ENCODE results near the gene C16orf95. TPM values are rescaled to one million over a fixed set of nuclear protein-coding genes. Genes with fewer than 3 reads are reported as not detected.

The C16orf95 gene
- total and polyA plus RNA-seq, 12 donors: 0.67 to 9.9 (median 5.3) TPM

DNA sequence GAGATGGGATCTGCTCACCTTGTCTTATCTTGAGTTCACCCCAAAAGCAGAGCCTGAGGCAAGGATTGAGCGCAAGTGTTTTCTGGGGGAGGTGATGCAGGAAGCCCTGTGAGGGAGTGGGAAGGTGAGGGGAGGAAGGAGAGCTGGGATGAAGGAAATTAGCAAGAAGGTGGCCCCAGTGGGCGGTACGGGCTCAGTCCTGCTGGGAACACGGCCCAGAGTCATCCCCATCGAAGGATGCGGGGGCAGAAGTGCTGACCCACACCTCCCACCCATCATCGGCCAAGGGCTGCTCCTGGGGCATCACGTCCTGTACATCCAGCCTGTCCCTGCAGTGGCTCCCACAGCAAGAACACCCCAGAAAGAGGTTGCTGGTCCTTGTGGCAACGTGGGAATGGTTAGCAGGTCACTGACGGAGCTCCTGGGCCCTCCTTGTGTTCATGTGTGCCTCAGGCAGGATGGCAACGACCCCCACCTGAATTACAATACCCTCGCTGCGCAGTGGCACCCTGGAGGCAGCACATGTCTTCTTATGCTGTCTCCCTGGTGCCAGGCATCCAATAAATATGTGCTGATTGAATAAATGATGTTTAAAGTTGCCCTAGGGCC is 18.2 kb downstream of the C16orf95 start:
- DNase-seq: no peak
- intact Hi-C loops (cut with DNase I): no loop called here
- no peaks in the 10 kb centered on the region for H3K36me3 ChIP-seq (replicated peaks in 1 of 2)
- no peak overlapping the region for H3K4me3 ChIP-seq
- no peaks in the 10 kb centered on the region for H3K9me3 ChIP-seq (replicated peaks in 1 of 3)
- no peak overlapping the region for H3K27ac ChIP-seq
- no peaks in the 10 kb centered on the region for H3K4me1 ChIP-seq (replicated peaks in 1 of 2)
- no peaks in the 10 kb centered on the region for H3K27me3 ChIP-seq
- 75 to 91% (median 87%) methylated on average over 7 to 13 of the region's 13 CpGs for whole genome bisulfite sequencing, 4 donors
- TF ChIP-seq, protein P1, sequence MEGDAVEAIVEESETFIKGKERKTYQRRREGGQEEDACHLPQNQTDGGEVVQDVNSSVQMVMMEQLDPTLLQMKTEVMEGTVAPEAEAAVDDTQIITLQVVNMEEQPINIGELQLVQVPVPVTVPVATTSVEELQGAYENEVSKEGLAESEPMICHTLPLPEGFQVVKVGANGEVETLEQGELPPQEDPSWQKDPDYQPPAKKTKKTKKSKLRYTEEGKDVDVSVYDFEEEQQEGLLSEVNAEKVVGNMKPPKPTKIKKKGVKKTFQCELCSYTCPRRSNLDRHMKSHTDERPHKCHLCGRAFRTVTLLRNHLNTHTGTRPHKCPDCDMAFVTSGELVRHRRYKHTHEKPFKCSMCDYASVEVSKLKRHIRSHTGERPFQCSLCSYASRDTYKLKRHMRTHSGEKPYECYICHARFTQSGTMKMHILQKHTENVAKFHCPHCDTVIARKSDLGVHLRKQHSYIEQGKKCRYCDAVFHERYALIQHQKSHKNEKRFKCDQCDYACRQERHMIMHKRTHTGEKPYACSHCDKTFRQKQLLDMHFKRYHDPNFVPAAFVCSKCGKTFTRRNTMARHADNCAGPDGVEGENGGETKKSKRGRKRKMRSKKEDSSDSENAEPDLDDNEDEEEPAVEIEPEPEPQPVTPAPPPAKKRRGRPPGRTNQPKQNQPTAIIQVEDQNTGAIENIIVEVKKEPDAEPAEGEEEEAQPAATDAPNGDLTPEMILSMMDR (IDR thresholded peaks at IDR 0.05): no peak
- no peak for TF ChIP-seq POLR2A (IDR thresholded peaks at IDR 0.05)

DNA sequence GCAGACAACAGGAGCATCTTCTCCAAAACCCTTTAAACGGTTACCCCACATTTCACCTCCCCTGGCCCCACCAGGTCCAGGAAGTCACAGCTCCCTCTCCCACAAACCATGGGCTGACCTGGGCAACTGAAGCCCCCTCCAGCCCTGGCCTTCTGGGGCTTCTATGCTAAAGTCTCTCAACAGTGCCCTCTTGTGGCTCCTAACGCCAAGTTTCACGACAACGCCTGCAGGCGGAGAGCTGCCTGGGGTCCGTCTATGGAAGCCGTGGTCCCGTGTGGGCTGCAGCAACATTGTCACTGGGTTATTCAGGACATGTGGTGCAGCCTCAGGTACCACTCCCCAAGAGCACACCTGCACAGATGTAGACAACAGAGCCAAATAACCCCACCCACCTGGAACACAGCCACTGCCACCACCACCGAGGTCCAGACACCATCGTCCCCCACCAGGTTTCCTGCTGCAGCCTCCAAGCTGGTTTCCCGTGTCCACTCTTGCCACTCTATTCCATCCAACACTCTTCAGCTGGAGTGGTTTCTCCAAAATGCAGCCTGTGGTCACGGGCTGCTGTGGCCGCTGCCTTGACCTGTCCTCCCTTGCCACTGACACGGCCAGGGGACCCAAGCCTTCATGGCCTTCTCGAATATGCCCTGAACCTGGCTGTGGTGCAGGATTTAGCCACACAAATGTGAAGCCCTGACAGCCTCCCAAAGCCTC is 19.1 kb downstream of the C16orf95 start:
- Histone ChIP-seq H3K36me3 (replicated peaks in 1 of 2) (no peaks in the 10 kb centered on the region), H3K4me3 (no peak overlapping the region), H3K9me3 (replicated peaks in 1 of 3) (no peaks in the 10 kb centered on the region), H3K27ac (no peak overlapping the region), H3K4me1 (replicated peaks in 1 of 2) (no peaks in the 10 kb centered on the region), H3K27me3 (no peaks in the 10 kb centered on the region)
- DNase-seq: peak in 2 of 7 donors; percentile 32 to 57
- TF ChIP-seq, protein P1 (IDR thresholded peaks at IDR 0.05): peak; percentile 27 to 55 (median 41)
- no peak for TF ChIP-seq POLR2A (IDR thresholded peaks at IDR 0.05)
- WGBS, 4 donors: 30 to 75% (median 51%) methylated on average over 8 to 15 of the region's 15 CpGs
- intact Hi-C loops (cut with DNase I): no loop called here

DNA sequence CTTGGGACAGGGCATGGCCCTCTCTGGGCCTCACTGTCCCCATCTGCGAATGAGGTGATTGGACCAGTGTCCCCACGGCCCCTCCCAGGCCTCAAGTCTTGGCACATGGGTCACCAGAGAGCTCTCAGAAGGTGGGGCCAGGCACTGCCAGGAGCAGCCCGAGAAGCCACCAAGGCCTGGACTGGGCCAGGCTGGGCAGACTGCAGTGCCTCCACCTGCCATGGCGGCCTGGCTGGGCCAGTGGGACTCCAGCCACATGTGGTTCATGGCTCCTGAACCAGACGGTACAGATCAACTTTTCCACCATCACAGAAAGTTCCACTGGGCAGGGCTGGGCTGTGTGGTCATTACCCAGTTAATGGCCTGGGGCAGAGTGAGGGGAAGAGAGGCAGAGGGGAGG is 19.8 kb downstream of the C16orf95 start:
- no peaks in the 10 kb centered on the region for H3K4me1 ChIP-seq (replicated peaks in 1 of 2)
- intact Hi-C loops (cut with DNase I): no loop called here
- no peaks in the 10 kb centered on the region for H3K27me3 ChIP-seq
- no peak for DNase-seq
- no peak overlapping the region for H3K27ac ChIP-seq
- TF ChIP-seq, protein P1 (IDR thresholded peaks at IDR 0.05): no peak
- TF ChIP-seq POLR2A (IDR thresholded peaks at IDR 0.05): no peak
- no peaks in the 10 kb centered on the region for H3K9me3 ChIP-seq (replicated peaks in 1 of 3)
- H3K36me3 ChIP-seq (replicated peaks in 1 of 2): no peaks in the 10 kb centered on the region
- 79 to 90% (median 88%) methylated on average over 3 to 5 of the region's 5 CpGs for whole genome bisulfite sequencing, 4 donors
- H3K4me3 ChIP-seq: no peak overlapping the region

DNA sequence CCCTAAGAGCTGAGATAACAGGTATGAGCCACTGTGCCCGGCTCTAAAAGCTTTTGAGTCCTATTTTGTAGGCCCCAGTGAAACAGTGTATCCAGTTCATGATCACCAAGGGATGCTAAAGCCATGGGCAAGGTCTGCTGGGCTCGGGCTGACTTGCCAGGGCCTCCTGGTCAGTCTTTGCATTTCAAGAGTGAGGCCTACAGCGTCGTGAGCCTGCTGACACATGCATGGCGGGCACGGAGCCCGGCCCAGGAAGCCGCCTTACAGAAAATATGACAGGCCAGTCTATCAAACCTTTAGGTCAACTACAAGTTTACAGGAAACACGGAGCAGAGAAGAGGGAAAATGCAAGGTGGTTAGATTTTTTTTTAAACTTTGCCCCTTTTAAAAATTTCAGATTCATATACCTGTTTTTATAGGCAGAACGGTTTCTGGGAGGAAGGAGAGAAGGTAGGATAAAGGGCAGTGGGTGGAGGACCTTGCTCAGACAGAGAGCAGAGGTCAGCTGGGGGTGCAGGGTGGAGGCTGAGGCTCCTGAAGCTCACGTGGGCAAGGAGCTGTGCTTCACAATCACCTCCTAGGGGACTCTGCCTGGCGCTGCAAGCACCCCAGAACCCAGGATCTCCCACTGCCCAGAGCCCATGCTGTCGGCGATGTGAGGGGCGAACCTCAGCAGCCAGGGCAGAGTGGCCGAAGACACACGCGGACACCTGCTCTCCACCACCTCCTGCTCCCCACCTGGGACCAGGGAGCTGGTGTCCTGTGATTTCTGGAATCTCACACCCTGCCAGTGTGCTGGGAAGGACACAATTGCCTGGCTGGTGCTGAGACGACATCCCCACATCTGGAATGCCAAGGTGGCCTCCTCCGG is 21.3 kb downstream of the C16orf95 start:
- H3K36me3 ChIP-seq (replicated peaks in 1 of 2): no peaks in the 10 kb centered on the region
- intact Hi-C loops (cut with DNase I): no loop called here
- TF ChIP-seq, protein P1 (IDR thresholded peaks at IDR 0.05): no peak
- no peak for TF ChIP-seq POLR2A (IDR thresholded peaks at IDR 0.05)
- no peak overlapping the region for H3K4me3 ChIP-seq
- H3K27me3 ChIP-seq: no peaks in the 10 kb centered on the region
- H3K9me3 ChIP-seq (replicated peaks in 1 of 3): no peaks in the 10 kb centered on the region
- H3K4me1 ChIP-seq (replicated peaks in 1 of 2): no peaks in the 10 kb centered on the region
- WGBS, 4 donors: 86 to 91% (median 87%) methylated on average over 16 to 20 of the region's 20 CpGs
- DNase-seq: no peak
- no peak overlapping the region for H3K27ac ChIP-seq
